Esophagus mucosa (tissue), 1 donor: ENCODE data around the gene SLC25A3. TPM values are rescaled to one million over a fixed set of nuclear protein-coding genes. Genes with fewer than 3 reads are reported as not detected.

Experiments
- total RNA-seq: library from RNA; stranded (reverse); gene quantifications from one replicate; pipeline ENCODE4 v1.2.4, GENCODE V29; 2023
- donor health status: DM: yes; HTN: yes; CAD: no.

Gene SLC25A3
- total RNA-seq, 1 donor from 2014 or later = 543 TPM

Other genes starting within 250 kb of the SLC25A3 start
- 55.0 TPM for gene TMPO, start 78.1 kb upstream of the SLC25A3 start, total RNA-seq
- gene IKBIP, start 51.1 kb downstream of the SLC25A3 start, total RNA-seq = 4.1 TPM
- gene APAF1, start 51.6 kb downstream of the SLC25A3 start, total RNA-seq = 4.1 TPM